ENCODE measurements around the gene RPL36. TPM values are rescaled to one million over a fixed set of nuclear protein-coding genes. Genes with fewer than 3 reads are reported as not detected.

RPL36 gene
- total and polyA plus RNA-seq, 12 donors = 270 to 1,152 (median 362) TPM

GRCh38 chr19:5666921-5667610, 23.0 kb upstream of the RPL36 start:
- intact Hi-C loops (cut with DNase I) = no loop called here
- ATAC-seq (peak in 4 of 8 donors; percentile 3 to 22 (median 13)), DNase-seq (no peak)
- Histone ChIP-seq H3K27me3 (no peaks in the 10 kb centered on the region), H3K4me3 (no peak overlapping the region), H3K4me1 (no peaks in the 10 kb centered on the region), H3K9me3 (no peaks in the 10 kb centered on the region), H3K27ac (no peak overlapping the region), H3K36me3 (peaks cover 14 to 98% (median 80%) of the 10 kb centered on the region in 9 donors)
- no peak for TF ChIP-seq CTCF (IDR thresholded peaks at IDR 0.05)
- WGBS, 2 donors = 85 to 88% methylated on average over 26 of the region's 26 CpGs

- H3K27me3 ChIP-seq = no peaks in the 10 kb centered on the region
- 84 to 86% methylated on average over 22 of the region's 22 CpGs for WGBS, 2 donors
- no peak overlapping the region for H3K4me3 ChIP-seq
- no peak for DNase-seq
- H3K36me3 ChIP-seq = peaks cover 14 to 92% (median 72%) of the 10 kb centered on the region in 9 donors
- no peak overlapping the region for H3K27ac ChIP-seq
- H3K9me3 ChIP-seq = no peaks in the 10 kb centered on the region
- intact Hi-C loops (cut with DNase I) = no loop called here
- no peaks in the 10 kb centered on the region for H3K4me1 ChIP-seq
- TF ChIP-seq CTCF (IDR thresholded peaks at IDR 0.05) = no peak
- peak in 4 of 8 donors; percentile 14 to 23 (median 14) for ATAC-seq
These were observed 22.3 kb upstream of the RPL36 start for GRCh38 chr19:5667751-5668271.

DNA sequence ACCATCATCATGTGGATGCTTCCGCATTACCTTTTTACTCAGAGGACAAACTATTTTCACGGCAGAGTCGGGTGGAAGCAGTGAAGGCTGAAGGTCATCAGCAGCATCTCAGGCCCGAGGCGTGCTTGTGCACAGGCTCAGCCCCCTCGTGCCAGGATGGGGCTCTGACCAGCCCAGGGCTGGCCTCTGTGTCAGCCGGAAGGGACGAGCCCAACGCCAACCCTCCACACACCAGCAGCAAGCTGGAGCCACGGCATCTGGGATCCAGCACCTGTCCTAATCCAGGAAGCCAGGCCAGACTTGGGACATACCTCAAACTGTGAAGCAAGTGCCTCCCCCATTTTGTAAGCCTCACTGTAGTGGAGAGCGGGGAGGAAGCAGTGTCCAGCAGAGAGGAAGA, 20.9 kb upstream of the RPL36 start:
- whole genome bisulfite sequencing, 2 donors = 81 to 85% methylated on average over 11 of the region's 11 CpGs
- no peaks in the 10 kb centered on the region for H3K27me3 ChIP-seq
- no peak overlapping the region for H3K27ac ChIP-seq
- H3K36me3 ChIP-seq = peaks cover 5 to 78% (median 58%) of the 10 kb centered on the region in 9 donors
- DNase-seq = no peak
- no peak for TF ChIP-seq CTCF (IDR thresholded peaks at IDR 0.05)
- H3K4me1 ChIP-seq = no peaks in the 10 kb centered on the region
- peak in 2 of 8 donors; percentile 6 to 22 for ATAC-seq
- no peak overlapping the region for H3K4me3 ChIP-seq
- intact Hi-C loops (cut with DNase I) = no loop called here
- no peaks in the 10 kb centered on the region for H3K9me3 ChIP-seq

- intact Hi-C loops (cut with DNase I) = no loop called here
- 95% methylated on average over 7 of the region's 7 CpGs for WGBS, 2 donors
- TF ChIP-seq CTCF (IDR thresholded peaks at IDR 0.05) = no peak
These were observed 18.5 kb upstream of the RPL36 start for GRCh38 chr19:5671600-5671999.

More at GRCh38 chr19:5671600-5671999, 18.5 kb upstream of the RPL36 start:
- no peaks in the 10 kb centered on the region for H3K27me3 ChIP-seq
- ATAC-seq = no peak
- no peak overlapping the region for H3K27ac ChIP-seq
- peaks cover 0 to 16% (median 6%) of the 10 kb centered on the region in 9 donors for H3K4me1 ChIP-seq
- H3K4me3 ChIP-seq = no peak overlapping the region
- no peaks in the 10 kb centered on the region for H3K9me3 ChIP-seq
- H3K36me3 ChIP-seq = peaks cover 0 to 54% (median 34%) of the 10 kb centered on the region in 9 donors
- DNase-seq = no peak

All from heart right ventricle (tissue), 16 donors.